PC-9 (cell line): ENCODE measurements around the gene TGFB1. TPM values are rescaled to one million over a fixed set of nuclear protein-coding genes. Genes with fewer than 3 reads are reported as not detected.

Experiments
- BruUV-seq: library from RNA; stranded (reverse); fragments of 400-500 nt; replicated peaks from 2 replicates; lab custom pipeline; 2021; lab: Mats Ljungman, UMichigan
- CTCF ChIA-PET: fragments of 300-600 bp; sonication (Branson Sonifier 250); formaldehyde crosslinking; loops from one replicate; lab custom pipeline; 2022; ENCODE audit warnings: antibody characterized with exemption; lab: Charles Lee
- POLR2A ChIA-PET: fragments of 300-600 bp; sonication (Branson Sonifier 250); formaldehyde crosslinking; loops from one replicate; lab custom pipeline; 2022; ENCODE audit warnings: antibody characterized with exemption; ENCODE audit not compliant: unreplicated experiment; lab: Charles Lee
- DNase-seq, 2 experiments: peaks; one replicate each; pipeline versions ENCODE4 v3.0.0 to v3.0.0-alpha.2; 2015 to 2022; ENCODE audit warnings: mixed read lengths in 1 of 2
- H2AFZ ChIP-seq: fragments of 200-600 bp; sonication (generic); 2 replicates; pipeline ENCODE4 v1.8.1; 2017; ENCODE audit warnings: antibody characterized with exemption
- H3F3A ChIP-seq: fragments of 200-600 bp; sonication (generic); 2 replicates; pipeline ENCODE4 v1.8.1; 2017; ENCODE audit warnings: antibody characterized with exemption, mild to moderate bottlenecking, low read depth; ENCODE audit not compliant: insufficient read depth
- H3K27ac ChIP-seq: fragments of 200-600 bp; sonication (generic); 2 replicates; pipeline ENCODE4 v1.6.1; 2016; ENCODE audit warnings: mixed run types
- H3K27me3 ChIP-seq: fragments of 200-600 bp; sonication (generic); 2 replicates; pipeline ENCODE4 v1.6.1; 2016; ENCODE audit warnings: low read depth, mixed run types; ENCODE audit not compliant: insufficient read depth
- H3K36me3 ChIP-seq: fragments of 200-600 bp; sonication (generic); 2 replicates; pipeline ENCODE4 v1.6.1; 2016; ENCODE audit warnings: low read depth, mixed run types
- H3K4me1 ChIP-seq: fragments of 200-600 bp; sonication (generic); replicated peaks from 2 replicates; pipeline ENCODE4 v1.6.1; 2016; ENCODE audit warnings: mixed run types; ENCODE audit not compliant: insufficient read depth
- H3K4me2 ChIP-seq: fragments of 200-600 bp; sonication (generic); 2 replicates; pipeline ENCODE4 v1.6.1; 2017; ENCODE audit warnings: mixed run types
- H3K4me3 ChIP-seq: fragments of 200-600 bp; sonication (generic); 2 replicates; pipeline ENCODE4 v1.6.1; 2016; ENCODE audit warnings: mixed run types
- H3K79me2 ChIP-seq: fragments of 200-600 bp; sonication (generic); 2 replicates; pipeline ENCODE4 v1.6.1; 2017; ENCODE audit warnings: low read depth, mixed run types
- H3K9me2 ChIP-seq: fragments of 200-600 bp; sonication (generic); 2 replicates; pipeline ENCODE4 v1.8.1; 2017; ENCODE audit warnings: mild to moderate bottlenecking; ENCODE audit not compliant: insufficient read depth
- H3K9me3 ChIP-seq: fragments of 200-600 bp; sonication (generic); 2 replicates; pipeline ENCODE4 v1.8.1; 2016; ENCODE audit warnings: low read depth; ENCODE audit not compliant: insufficient read depth
- H4K20me1 ChIP-seq: fragments of 200-600 bp; sonication (generic); 2 replicates; pipeline ENCODE4 v1.8.1; 2017; ENCODE audit not compliant: insufficient read depth
- CTCF ChIP-seq: fragments of 200-600 bp; sonication (generic); conservative IDR thresholded peaks from 2 replicates; pipeline ENCODE4 v1.6.1; 2017; ENCODE audit warnings: mixed run types, antibody characterized with exemption, mild to moderate bottlenecking, moderate library complexity
- EZH2 ChIP-seq: fragments of 200-600 bp; sonication (generic); IDR thresholded peaks from 2 replicates; pipeline ENCODE4 v1.8.0; 2017; ENCODE audit warnings: antibody characterized with exemption, low read depth
- intact Hi-C: fragments of 100-400 bp; cut with micrococcal nuclease; formaldehyde crosslinking; loops from one replicate; pipeline ENCODE4 v1.10.0; 2022; ENCODE audit not compliant: unreplicated experiment
- total RNA-seq: library from RNA; stranded (reverse); gene quantifications from 2 replicates; pipeline ENCODE4 v1.2.3, GENCODE V29; 2021

Gene TGFB1
- total RNA-seq, 1 experiment from 2014 or later: 67.9 TPM

GRCh38 chr19:41310033-41310831 lies 43.5 kb downstream of the TGFB1 start, which contains the start of gene CCDC97:
Gene CCDC97 (plus strand): TSS chr19:41310172. CDS start chr19:41310311, 139 bp downstream.
- ChIA-PET POLR2A (interaction anchor here (0.6 to 0.7 kb wide), 2 partner anchors 15 to 16 kb away, joined by 4 to 23 read pairs; no protein-coding TSS in a partner anchor), CTCF (no interaction called here)
- Histone ChIP-seq H3K4me1 (peaks cover 16% of the 10 kb centered on the region), H3K27me3 (no peaks in the 10 kb centered on the region), H3K4me3 (peak within 1 kb of the TSS; percentile 88), H3K79me2 (peaks cover 25% of the 10 kb centered on the region), H3K27ac (peak within 1 kb of the TSS; percentile 87), H4K20me1 (0 out of 2 replicates have a peak, but pooled peaks cover 7% of the 10 kb centered on the region), H3K36me3 (0 out of 2 replicates have a peak, but pooled peaks cover 4% of the 10 kb centered on the region), H3K9me3 (no peaks in the 10 kb centered on the region), H3K9me2 (no peaks in the 10 kb centered on the region), H3F3A (peaks cover 47% of the 10 kb centered on the region), H2AFZ (peak within 1 kb of the TSS; percentile 90), H3K4me2 (peak within 1 kb of the TSS; percentile 89)
- TF ChIP-seq EZH2 (no peak), CTCF (no peak)
- TSS peak; percentile 34 for BruUV-seq
- DNase-seq: peak; percentile 67 to 84
- intact Hi-C loops: loop anchor here (1.0 kb wide), 1 partner anchor 42 kb away; no protein-coding TSS in a partner anchor

GRCh38 chr19:41309180-41310032 lies 44.3 kb downstream of the TGFB1 start:
- POLR2A ChIA-PET: interaction anchor here (0.6 to 0.7 kb wide), 4 partner anchors 16 to 1069 kb away, joined by 3 to 23 read pairs (median 7); no protein-coding TSS in a partner anchor
- intact Hi-C loops: loop anchor here (1.0 to 5.0 kb wide), 4 partner anchors 43 to 647 kb away; no protein-coding TSS in a partner anchor
- Histone ChIP-seq H2AFZ (peak overlapping the region; percentile 90), H3K9me2 (no peaks in the 10 kb centered on the region), H3K9me3 (no peaks in the 10 kb centered on the region), H3K79me2 (peaks cover 25% of the 10 kb centered on the region), H3F3A (peaks cover 47% of the 10 kb centered on the region), H3K27ac (peak overlapping the region; percentile 87), H3K36me3 (0 out of 2 replicates have a peak, but pooled peaks cover 4% of the 10 kb centered on the region), H3K4me3 (peak overlapping the region; percentile 88), H3K27me3 (no peaks in the 10 kb centered on the region), H3K4me2 (peak overlapping the region; percentile 89), H3K4me1 (peaks cover 16% of the 10 kb centered on the region), H4K20me1 (0 out of 2 replicates have a peak, but pooled peaks cover 5% of the 10 kb centered on the region)
- TF ChIP-seq EZH2 (no peak), CTCF (no peak)
- DNase-seq: peak in 1 of 2 experiments; percentile 33
- CTCF ChIA-PET: interaction anchor here (1.3 kb wide), 1 partner anchor 12 kb away, joined by 4 read pairs; no protein-coding TSS in a partner anchor
- BruUV-seq: TSS peak; percentile 76
